H4 (cell line): ENCODE results near the gene CIB4. TPM values are rescaled to one million over a fixed set of nuclear protein-coding genes. Genes with fewer than 3 reads are reported as not detected.

Source experiments
- DNase-seq: peaks from one replicate; pipeline ENCODE4 v3.0.0-alpha.2; 2015; ENCODE audit warnings: low spot score
- total RNA-seq: library from RNA; depleted of rRNA; stranded (reverse); fragments of >200 nt; shearing (Covaris generic); gene quantifications from 2 replicates; pipeline ENCODE4 v1.2.3, GENCODE V29; 2014

Gene CIB4
- total RNA-seq, 1 experiment from 2014 or later, result not detected

GRCh38 chr2:26609205-26609631 lies 31.9 kb downstream of the CIB4 start:
- no peak for DNase-seq

- no peak for DNase-seq
These were observed 32.6 kb downstream of the CIB4 start for GRCh38 chr2:26608557-26608956.

- DNase-seq, result no peak
These were observed 33.5 kb downstream of the CIB4 start for GRCh38 chr2:26607698-26608097.

GRCh38 chr2:26606847-26607190 lies 34.3 kb downstream of the CIB4 start:
- DNase-seq, result no peak

- no peak for DNase-seq
These were observed 34.9 kb downstream of the CIB4 start for GRCh38 chr2:26605999-26606846.

- DNase-seq, result peak; percentile 19
These were observed 35.8 kb downstream of the CIB4 start for GRCh38 chr2:26605195-26605998.

- DNase-seq, result no peak
These were observed 38.6 kb downstream of the CIB4 start for GRCh38 chr2:26602575-26602974.

- DNase-seq, result no peak
These were observed 41.8 kb downstream of the CIB4 start for GRCh38 chr2:26599387-26599786.

- DNase-seq, result no peak
These were observed 42.2 kb downstream of the CIB4 start for GRCh38 chr2:26598996-26599373.

- no peak for DNase-seq
These were observed 42.7 kb downstream of the CIB4 start for GRCh38 chr2:26598336-26598995.

GRCh38 chr2:26597197-26597596 lies 44.0 kb downstream of the CIB4 start:
- DNase-seq, result no peak

GRCh38 chr2:26595146-26595545 lies 46.0 kb downstream of the CIB4 start:
- DNase-seq, result no peak

GRCh38 chr2:26591619-26592505 lies 49.3 kb downstream of the CIB4 start:
- DNase-seq, result no peak

- no peak for DNase-seq
These were observed 50.1 kb downstream of the CIB4 start for GRCh38 chr2:26590980-26591618.

- DNase-seq, result no peak
These were observed 50.7 kb downstream of the CIB4 start for GRCh38 chr2:26590508-26590907.

- DNase-seq, result no peak
These were observed 52.6 kb downstream of the CIB4 start for GRCh38 chr2:26588576-26588975.

GRCh38 chr2:26587994-26588393 lies 53.2 kb downstream of the CIB4 start:
- no peak for DNase-seq

- no peak for DNase-seq
These were observed 55.2 kb downstream of the CIB4 start for GRCh38 chr2:26585966-26586365.

- DNase-seq, result no peak
These were observed 56.1 kb downstream of the CIB4 start for GRCh38 chr2:26585100-26585499.

- no peak for DNase-seq
These were observed 56.5 kb downstream of the CIB4 start for GRCh38 chr2:26584656-26585055.

- DNase-seq, result no peak
These were observed 57.0 kb downstream of the CIB4 start for GRCh38 chr2:26584191-26584590.
